ENCODE data around the gene SAG. TPM values are rescaled to one million over a fixed set of nuclear protein-coding genes. Genes with fewer than 3 reads are reported as not detected.
"Not testable (repeated sequence)": the region's sequence is repeated elsewhere in the genome, so short reads cannot be mapped to it uniquely, and the experiment has no call there.

The SAG gene
- total and polyA plus RNA-seq, 2 of the 13 experiments (the other 11 are each of a cell fraction or from before 2014, with no cell fraction given) = not detected

DNA sequence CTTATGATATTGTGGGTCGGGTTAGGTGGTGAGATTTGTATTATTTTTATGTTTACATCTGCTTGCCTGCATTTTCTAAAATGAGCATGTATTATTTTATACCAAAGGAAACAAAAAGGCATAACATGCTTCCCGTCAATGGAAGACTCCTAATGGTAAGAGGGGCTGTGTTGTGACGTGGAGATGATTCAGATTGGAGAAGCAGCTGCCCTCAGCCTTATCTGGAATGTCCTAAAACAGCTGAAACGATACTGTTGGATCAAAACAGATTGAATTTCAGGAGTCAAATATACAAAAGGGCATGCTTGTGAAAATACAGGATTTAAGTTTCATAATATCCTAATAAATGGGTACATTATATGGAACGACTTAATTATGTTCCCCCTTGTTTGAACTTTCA, 65.7 kb downstream of the SAG start:
- H3K79me2 ChIP-seq (ENCODE audit: insufficient read depth, low read length) = peaks cover 8% of the 10 kb centered on the region
- H3K9me3 ChIP-seq (ENCODE audit: low read length) = no peaks in the 10 kb centered on the region
- H3K36me3 ChIP-seq (replicated peaks in 1 of 2; ENCODE audit: control insufficient read depth in 1 of 2, insufficient read depth in 2 of 2, low read length in 2 of 2) = no peaks in the 10 kb centered on the region; a peak in 5 of 5 replicates
- H3K27ac ChIP-seq (ENCODE audit: extremely low read length, insufficient read depth, low read length) = no peak overlapping the region
- H3K27me3 ChIP-seq (ENCODE audit: control insufficient read depth in 1 of 2, insufficient read depth in 2 of 2, low read length in 2 of 2) = no peaks in the 10 kb centered on the region
- H3K4me2 ChIP-seq (ENCODE audit: low read depth, low read length) = no peak overlapping the region
- in situ Hi-C loops (cut with HindIII; ENCODE audit: extremely low pct_ligation_motif_present, low pct_unique_long_range_greater_than_20kb) (no loop called here), intact Hi-C loops (cut with micrococcal nuclease; ENCODE audit: unreplicated experiment) (no loop called here)
- H2AFZ ChIP-seq (ENCODE audit: low read length) = no peak overlapping the region
- DNase-seq (ENCODE audit: low spot score) (no peak), FAIRE-seq (no peak), ATAC-seq (no peak)
- ChIA-PET POLR2A (no interaction called here), CTCF (ENCODE audit: low intra/inter-chr PET ratio, low total read pairs) (no interaction called here)
- no TSS peak for BruUV-seq (replicated peaks)
- peaks cover 35% of the 10 kb centered on the region for H3K4me1 ChIP-seq (ENCODE audit: insufficient read depth, low read length)
- 0 out of 2 replicates have a peak, but pooled peaks cover 5% of the 10 kb centered on the region for H4K20me1 ChIP-seq (ENCODE audit: insufficient read depth, low read length)
- no peak overlapping the region for H3K9ac ChIP-seq (ENCODE audit: insufficient read depth, low read depth, low read length)
- 82% methylated on average over 5 of the region's 5 CpGs for WGBS (ENCODE audit: low lambda C conversion rate)
- TF ChIP-seq ZZZ3 (CRISPR knock-in tag; IDR thresholded peaks at IDR 0.05; ENCODE audit: borderline replicate concordance) = no peak
- TF ChIP-seq ZNF431 (CRISPR knock-in tag; IDR thresholded peaks at IDR 0.05; ENCODE audit: borderline replicate concordance, low read depth) = no peak
- TF ChIP-seq ZNF562 (CRISPR knock-in tag; IDR thresholded peaks at IDR 0.05; ENCODE audit: borderline replicate concordance) = no peak
- TF ChIP-seq DMAP1 (CRISPR knock-in tag; IDR thresholded peaks at IDR 0.05) = no peak
- TF ChIP-seq DZIP1 (CRISPR knock-in tag; IDR thresholded peaks at IDR 0.05) = no peak
- TF ChIP-seq CEBPG (CRISPR knock-in tag; IDR thresholded peaks at IDR 0.05) = no peak
- no peak for TF ChIP-seq KAT2B (IDR thresholded peaks at IDR 0.05; ENCODE audit: borderline replicate concordance, low read depth, low read length)
- no peak overlapping the region for H3K4me3 ChIP-seq (replicated peaks in 1 of 3; ENCODE audit: insufficient read depth in 1 of 3, low read depth in 2 of 3, low read length in 3 of 3)

GRCh38 chr2:233374776-233375175, 67.2 kb downstream of the SAG start:
- 97% methylated on average over 11 of the region's 11 CpGs for WGBS (ENCODE audit: low lambda C conversion rate)
- H3K27ac ChIP-seq (ENCODE audit: extremely low read length, insufficient read depth, low read length); H3K27me3 ChIP-seq (ENCODE audit: control insufficient read depth in 1 of 2, insufficient read depth in 2 of 2, low read length in 2 of 2); H3K4me3 ChIP-seq (replicated peaks in 1 of 3; ENCODE audit: insufficient read depth in 1 of 3, low read depth in 2 of 3, low read length in 3 of 3); FAIRE-seq; ATAC-seq; H4K20me1 ChIP-seq (ENCODE audit: insufficient read depth, low read length); H3K9ac ChIP-seq (ENCODE audit: insufficient read depth, low read depth, low read length); H3K36me3 ChIP-seq (replicated peaks in 1 of 2; ENCODE audit: control insufficient read depth in 1 of 2, insufficient read depth in 2 of 2, low read length in 2 of 2); H3K9me3 ChIP-seq (ENCODE audit: low read length); CTCF ChIA-PET (ENCODE audit: low intra/inter-chr PET ratio, low total read pairs); H3K79me2 ChIP-seq (ENCODE audit: insufficient read depth, low read length); DNase-seq (ENCODE audit: low spot score); H2AFZ ChIP-seq (ENCODE audit: low read length); in situ Hi-C loops (cut with HindIII; ENCODE audit: extremely low pct_ligation_motif_present, low pct_unique_long_range_greater_than_20kb); H3K4me2 ChIP-seq (ENCODE audit: low read depth, low read length); POLR2A ChIA-PET; intact Hi-C loops (cut with micrococcal nuclease; ENCODE audit: unreplicated experiment); BruUV-seq (replicated peaks): not testable (repeated sequence)
- H3K4me1 ChIP-seq (ENCODE audit: insufficient read depth, low read length) = peaks cover 30% of the 10 kb centered on the region
